ENCODE data around the gene FFAR3. TPM values are rescaled to one million over a fixed set of nuclear protein-coding genes. Genes with fewer than 3 reads are reported as not detected.

The FFAR3 gene
- polyA plus RNA-seq, 2 of the 4 experiments (the other 2 are of a cell fraction), result not detected

- FAIRE-seq, result no peak
- ChIA-PET CTCF (interaction anchor here (1.2 to 15.0 kb wide), 7 partner anchors 11 to 164 kb away, joined by 3 to 368 read pairs (median 5); no protein-coding TSS in a partner anchor), POLR2A (no interaction called here)
- TF ChIP-seq TFCP2L1 (CRISPR knock-in tag; IDR thresholded peaks at IDR 0.05) (no peak), ZFP36 (IDR thresholded peaks at IDR 0.05; ENCODE audit: borderline replicate concordance, partially characterized antibody) (no peak), RNF2 (IDR thresholded peaks at IDR 0.05; ENCODE audit: borderline replicate concordance, low read depth) (no peak), NPAS2 (CRISPR knock-in tag; IDR thresholded peaks at IDR 0.05; ENCODE audit: borderline replicate concordance) (no peak), HOXB5 (CRISPR knock-in tag; IDR thresholded peaks at IDR 0.05) (no peak), CBX8 (IDR thresholded peaks at IDR 0.05) (no peak)
- no peak for ATAC-seq
- H3K9me3 ChIP-seq, result no peaks in the 10 kb centered on the region
- DNase-seq (ENCODE audit: low read depth in 1 of 2, low spot score in 1 of 2), result no peak
- H3K4me3 ChIP-seq, result no peak overlapping the region
- no peak overlapping the region for H3K27ac ChIP-seq
- no peak overlapping the region for H3K4me2 ChIP-seq
- WGBS (ENCODE audit: missing lambda C conversion rate), result 37% methylated on average over 28 of the region's 28 CpGs
- no peaks in the 10 kb centered on the region for H3K4me1 ChIP-seq
Measured at GRCh38 chr19:35346193-35347052, 11.8 kb upstream of the FFAR3 start.

- DNase-seq (ENCODE audit: low read depth in 1 of 2, low spot score in 1 of 2) (no peak), ATAC-seq (no peak), FAIRE-seq (no peak)
- Histone ChIP-seq H3K27ac (no peak within 1 kb of the TSS), H3K9me3 (no peaks in the 10 kb centered on the region), H3K4me1 (no peaks in the 10 kb centered on the region), H3K4me2 (no peak within 1 kb of the TSS), H3K4me3 (no peak within 1 kb of the TSS)
- ChIA-PET CTCF (interaction anchor here (1.1 to 15.0 kb wide), 7 partner anchors 12 to 163 kb away, joined by 3 to 368 read pairs (median 5); partner anchors contain the start of gene KRTDAP), POLR2A (no interaction called here)
- WGBS (ENCODE audit: missing lambda C conversion rate), result 44% methylated on average over 18 of the region's 18 CpGs
- TF ChIP-seq CEBPB (IDR thresholded peaks at IDR 0.05) (no peak), HES2 (IDR thresholded peaks at IDR 0.05) (no peak), CHD2 (IDR thresholded peaks at IDR 0.05; ENCODE audit: low read length, partially characterized antibody) (no peak), ZSCAN20 (CRISPR knock-in tag; IDR thresholded peaks at IDR 0.05) (no peak), ELK1 (IDR thresholded peaks at IDR 0.05; ENCODE audit: low read depth, low read length) (no peak), KDM1A (IDR thresholded peaks at IDR 0.05; ENCODE audit: low read depth) (no peak), JUNB (IDR thresholded peaks at IDR 0.05) (no peak), CBX8 (IDR thresholded peaks at IDR 0.05) (no peak), NFE2L2 (conservative IDR thresholded peaks at IDR 0.05; ENCODE audit: low read length) (no peak), FOSL2 (IDR thresholded peaks at IDR 0.05) (no peak), FOSL2 (CRISPR knock-in tag; IDR thresholded peaks at IDR 0.05) (no peak), CTCF (IDR thresholded peaks at IDR 0.05) (no peak), HMGXB4 (CRISPR knock-in tag; IDR thresholded peaks at IDR 0.05; ENCODE audit: borderline replicate concordance) (no peak)
Measured at GRCh38 chr19:35347171-35347929, 10.9 kb upstream of the FFAR3 start, which contains the start of gene FFAR1. Gene FFAR1, plus strand, starts transcription at chr19:35347902. Its CDS starts 3,650 bp downstream, at chr19:35351552.

Data from A549 (cell line).